ES-I3 (cell line): ENCODE measurements around the gene SBK2.
"Not testable (repeated sequence)": the region's sequence is repeated elsewhere in the genome, so short reads cannot be mapped to it uniquely, and the experiment has no call there.

ENCODE experiments used
- H3K36me3 ChIP-seq: 2 replicates; pipeline ENCODE4 v1.6.1; 2013; ENCODE audit warnings: mild to moderate bottlenecking, low read length, control low read depth, moderate library complexity; ENCODE audit not compliant: insufficient read depth
- H3K4me1 ChIP-seq: 2 replicates; pipeline ENCODE4 v1.6.1; 2013; ENCODE audit warnings: mild to moderate bottlenecking, control low read depth, low read length; ENCODE audit not compliant: insufficient read depth
- H3K9ac ChIP-seq: 2 replicates; pipeline ENCODE4 v1.6.1; 2013; ENCODE audit warnings: low read depth, mild to moderate bottlenecking, low read length, moderate library complexity
- H3K9me3 ChIP-seq: 2 replicates; pipeline ENCODE4 v1.6.1; 2013; ENCODE audit warnings: mild to moderate bottlenecking, low read length, moderate library complexity; ENCODE audit not compliant: control insufficient read depth, insufficient read depth

Gene SBK2, protein sequence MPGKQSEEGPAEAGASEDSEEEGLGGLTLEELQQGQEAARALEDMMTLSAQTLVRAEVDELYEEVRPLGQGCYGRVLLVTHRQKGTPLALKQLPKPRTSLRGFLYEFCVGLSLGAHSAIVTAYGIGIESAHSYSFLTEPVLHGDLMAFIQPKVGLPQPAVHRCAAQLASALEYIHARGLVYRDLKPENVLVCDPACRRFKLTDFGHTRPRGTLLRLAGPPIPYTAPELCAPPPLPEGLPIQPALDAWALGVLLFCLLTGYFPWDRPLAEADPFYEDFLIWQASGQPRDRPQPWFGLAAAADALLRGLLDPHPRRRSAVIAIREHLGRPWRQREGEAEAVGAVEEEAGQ

GRCh38 chr19:55536951-55537740 is at the start of gene SBK2:
SBK2 (minus strand) TSS chr19:55537133; CDS start chr19:55536294, 839 bp downstream.
- Histone ChIP-seq H3K9ac (peak within 1 kb of the TSS; percentile 44; the same call in 1 of the 2 replicates), H3K4me1 (peaks cover 6% of the 10 kb centered on the region; the same call in 1 of the 2 replicates), H3K9me3 (no peaks in the 10 kb centered on the region)

DNA sequence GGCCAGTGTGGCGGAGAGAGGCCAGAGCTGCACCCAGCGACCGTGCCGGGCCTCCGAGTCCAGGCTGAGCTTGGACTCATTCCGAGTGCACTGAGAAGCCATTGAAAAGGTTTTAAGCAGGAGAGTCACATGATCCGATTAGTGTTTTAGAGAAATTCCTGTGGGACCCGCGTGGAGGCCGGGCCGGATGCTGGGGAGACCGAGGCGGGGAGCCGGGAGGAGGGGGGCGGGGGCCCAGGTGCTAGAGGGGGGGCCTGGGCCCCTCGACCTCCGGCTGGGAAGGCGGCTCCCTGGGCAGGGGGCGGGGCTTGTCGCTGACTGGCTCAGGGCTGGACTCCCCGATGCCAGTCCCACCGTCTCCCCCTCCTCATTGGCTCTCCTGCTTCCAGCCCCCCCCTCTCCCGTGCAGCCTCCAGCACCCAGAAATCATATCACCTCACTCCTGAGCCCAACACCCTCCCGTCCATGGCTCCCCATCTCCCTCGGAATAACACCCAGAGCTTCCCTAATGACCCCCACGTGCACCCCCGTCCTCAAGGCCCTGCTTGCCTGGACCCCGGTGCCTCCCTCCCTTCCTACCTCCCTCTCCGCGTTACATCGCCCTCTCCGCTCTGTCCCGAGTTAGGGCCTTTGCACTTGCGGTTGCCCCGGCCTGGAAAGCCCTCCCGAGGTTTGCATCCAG is 48.9 kb upstream of the SBK2 start:
- Histone ChIP-seq H3K9me3 (no peaks in the 10 kb centered on the region), H3K9ac (peak overlapping the region; percentile 43), H3K4me1 (0 out of 2 replicates have a peak, but pooled peaks cover 7% of the 10 kb centered on the region), H3K36me3 (no peaks in the 10 kb centered on the region)

More at GRCh38 chr19:55536951-55537740, at the start of gene SBK2:
- H3K36me3 ChIP-seq: peaks cover 2% of the 10 kb centered on the region; the same call in 1 of the 2 replicates

DNA sequence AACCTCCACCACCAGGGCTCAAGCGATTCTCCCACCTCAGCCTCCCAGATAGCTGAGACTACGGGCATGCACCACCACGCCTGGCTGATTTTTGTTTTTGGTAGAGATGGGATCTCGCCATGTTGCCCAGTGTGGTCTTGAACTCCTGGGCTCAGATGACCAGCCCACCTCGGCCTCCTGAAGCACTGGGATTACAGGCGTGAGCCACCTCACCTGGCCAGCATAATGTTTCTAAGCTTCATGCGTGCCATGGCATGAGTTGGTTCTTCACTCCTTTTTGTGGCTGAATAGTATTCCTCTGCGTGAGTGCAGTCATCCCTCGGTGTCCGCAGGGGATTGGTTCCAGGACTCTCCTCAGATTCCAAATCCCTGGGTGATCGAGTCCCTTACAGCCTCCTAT is 47.9 kb upstream of the SBK2 start:
- H3K9ac ChIP-seq: no peak overlapping the region
- no peaks in the 10 kb centered on the region for H3K36me3 ChIP-seq
- H3K9me3 ChIP-seq: no peaks in the 10 kb centered on the region
- 0 out of 2 replicates have a peak, but pooled peaks cover 2% of the 10 kb centered on the region for H3K4me1 ChIP-seq

DNA sequence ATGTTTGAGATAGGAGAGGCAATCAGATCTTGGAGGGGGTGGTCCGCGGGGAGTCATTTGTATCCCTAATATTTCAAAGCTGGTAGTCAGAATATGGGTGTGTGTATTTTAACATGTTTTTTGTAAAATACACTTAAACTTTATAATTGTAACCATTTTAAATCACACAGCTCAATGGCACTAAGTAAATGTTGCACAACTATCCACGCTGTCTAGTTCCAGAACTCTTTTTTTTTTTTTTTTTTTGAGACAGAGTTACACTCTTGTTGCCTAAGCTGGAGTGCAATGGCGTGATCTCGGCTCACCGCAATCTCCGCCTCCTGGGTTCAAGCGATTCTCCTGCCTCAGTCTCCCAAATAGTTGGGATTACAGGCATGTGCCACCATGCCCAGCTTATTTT is 47.0 kb upstream of the SBK2 start:
- H3K9me3 ChIP-seq, H3K36me3 ChIP-seq, H3K4me1 ChIP-seq, H3K9ac ChIP-seq: not testable (repeated sequence)

DNA sequence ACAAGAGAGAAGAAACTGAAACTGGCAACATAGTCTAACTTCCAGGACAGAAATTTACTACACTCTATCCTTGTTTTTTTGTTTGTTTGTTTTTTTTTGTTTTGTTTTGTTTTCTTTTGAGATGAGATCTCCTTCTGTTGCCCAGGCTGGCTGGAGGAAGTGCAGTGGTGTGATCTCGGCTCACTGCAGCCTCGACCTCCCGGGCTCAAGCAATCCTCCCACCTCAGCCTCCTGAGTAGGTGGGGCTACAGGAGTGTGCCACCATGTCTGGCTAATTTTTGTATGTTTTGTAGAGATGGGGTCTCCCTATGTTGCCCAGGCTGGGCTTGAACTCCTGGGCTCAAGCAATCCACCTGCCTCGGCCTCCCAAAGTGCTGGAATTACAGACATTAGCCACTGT is 45.4 kb upstream of the SBK2 start:
- H3K9me3 ChIP-seq, H3K9ac ChIP-seq, H3K36me3 ChIP-seq, H3K4me1 ChIP-seq: not testable (repeated sequence)

GRCh38 chr19:55581823-55582223 is 44.9 kb upstream of the SBK2 start:
- Histone ChIP-seq H3K4me1 (no peaks in the 10 kb centered on the region), H3K36me3 (0 out of 2 replicates have a peak, but pooled peaks cover 5% of the 10 kb centered on the region), H3K9me3 (no peaks in the 10 kb centered on the region), H3K9ac (no peak overlapping the region)

DNA sequence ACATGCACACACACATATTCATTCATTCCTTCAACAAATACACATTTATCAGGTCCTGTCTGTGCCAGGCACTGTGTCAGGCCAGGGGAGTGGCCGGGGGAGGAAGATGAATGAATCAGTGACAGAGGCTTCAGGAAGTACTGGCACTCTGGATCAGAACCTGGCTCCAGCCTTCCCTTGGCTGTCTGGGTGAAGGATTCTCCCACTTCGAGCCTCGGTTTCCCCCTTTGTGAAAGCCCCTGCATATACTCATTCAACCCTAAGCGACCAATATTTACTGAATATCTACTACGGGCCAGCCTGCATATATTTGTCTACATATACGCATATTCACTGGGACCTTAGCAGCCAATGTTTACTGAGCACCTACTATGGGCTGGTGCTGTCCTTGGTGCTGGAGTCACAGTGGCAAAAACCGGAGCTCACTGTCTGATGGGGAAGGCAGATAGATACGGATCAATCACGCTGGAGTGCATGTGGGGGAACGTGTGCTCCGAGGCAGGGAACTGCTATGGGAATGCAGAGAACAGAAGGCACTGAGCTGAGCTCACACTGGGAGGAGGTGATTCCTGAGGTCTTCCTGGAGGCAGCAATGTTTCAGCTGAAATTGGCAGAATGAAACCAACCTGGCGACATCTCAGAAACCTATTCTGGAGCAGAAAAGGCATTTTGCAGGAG is 44.4 kb upstream of the SBK2 start:
- H3K36me3 ChIP-seq: 0 out of 2 replicates have a peak, but pooled peaks cover 7% of the 10 kb centered on the region
- H3K4me1 ChIP-seq: no peaks in the 10 kb centered on the region
- H3K9ac ChIP-seq: peak overlapping the region; percentile 43; the same call in 1 of the 2 replicates
- H3K9me3 ChIP-seq: no peaks in the 10 kb centered on the region

GRCh38 chr19:55580628-55581144 is 43.8 kb upstream of the SBK2 start, which contains the start of gene ZNF579:
ZNF579 (minus strand) TSS chr19:55580848; CDS start chr19:55579639, 1,209 bp downstream.
- no peaks in the 10 kb centered on the region for H3K4me1 ChIP-seq
- H3K9me3 ChIP-seq: no peaks in the 10 kb centered on the region
- H3K36me3 ChIP-seq: 0 out of 2 replicates have a peak, but pooled peaks cover 7% of the 10 kb centered on the region
- H3K9ac ChIP-seq: peak within 1 kb of the TSS; percentile 71

DNA sequence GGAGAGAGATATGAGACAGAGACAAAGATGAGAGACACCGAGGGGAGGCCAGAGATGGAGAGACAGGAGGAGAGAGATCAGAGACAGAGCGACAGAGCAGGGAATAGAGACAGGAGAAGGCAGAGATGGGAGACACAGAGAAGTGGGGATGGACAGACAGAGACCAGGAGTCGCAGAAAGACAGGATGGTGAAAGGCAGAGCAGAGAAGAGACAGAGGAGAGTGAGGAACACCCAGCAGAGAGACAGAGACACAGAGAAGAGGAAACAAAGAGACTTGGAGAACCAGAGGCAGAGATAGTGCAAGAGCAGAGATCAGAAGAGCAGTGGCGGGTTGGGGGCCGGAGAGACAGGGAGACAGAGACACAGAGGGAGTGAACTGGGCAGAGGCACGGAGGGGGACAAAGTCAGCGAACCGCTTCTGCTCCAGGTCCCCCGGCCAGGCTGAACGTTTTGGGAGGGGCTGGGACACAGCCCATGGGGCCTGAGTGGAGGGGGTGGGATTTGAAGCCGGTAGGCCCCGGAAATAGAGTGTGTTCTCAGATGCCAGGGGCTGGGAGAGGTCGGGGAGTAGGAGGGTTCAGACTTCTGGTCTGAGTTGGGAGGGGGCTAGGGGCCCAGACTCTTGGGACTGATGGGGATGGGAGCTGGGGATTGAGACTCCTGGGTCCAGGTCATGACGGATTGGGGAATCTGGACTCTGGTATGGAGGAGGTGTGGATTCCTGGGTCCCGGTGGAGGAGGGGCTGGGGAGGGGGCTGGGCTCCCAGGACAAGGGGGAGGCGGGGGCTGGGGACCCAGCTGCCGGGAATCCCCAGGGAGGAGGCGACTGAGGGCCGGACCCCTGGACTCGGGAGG is 43.1 kb upstream of the SBK2 start:
- peak overlapping the region; percentile 71 for H3K9ac ChIP-seq
- no peaks in the 10 kb centered on the region for H3K9me3 ChIP-seq
- H3K36me3 ChIP-seq: 0 out of 2 replicates have a peak, but pooled peaks cover 7% of the 10 kb centered on the region
- H3K4me1 ChIP-seq: no peaks in the 10 kb centered on the region

DNA sequence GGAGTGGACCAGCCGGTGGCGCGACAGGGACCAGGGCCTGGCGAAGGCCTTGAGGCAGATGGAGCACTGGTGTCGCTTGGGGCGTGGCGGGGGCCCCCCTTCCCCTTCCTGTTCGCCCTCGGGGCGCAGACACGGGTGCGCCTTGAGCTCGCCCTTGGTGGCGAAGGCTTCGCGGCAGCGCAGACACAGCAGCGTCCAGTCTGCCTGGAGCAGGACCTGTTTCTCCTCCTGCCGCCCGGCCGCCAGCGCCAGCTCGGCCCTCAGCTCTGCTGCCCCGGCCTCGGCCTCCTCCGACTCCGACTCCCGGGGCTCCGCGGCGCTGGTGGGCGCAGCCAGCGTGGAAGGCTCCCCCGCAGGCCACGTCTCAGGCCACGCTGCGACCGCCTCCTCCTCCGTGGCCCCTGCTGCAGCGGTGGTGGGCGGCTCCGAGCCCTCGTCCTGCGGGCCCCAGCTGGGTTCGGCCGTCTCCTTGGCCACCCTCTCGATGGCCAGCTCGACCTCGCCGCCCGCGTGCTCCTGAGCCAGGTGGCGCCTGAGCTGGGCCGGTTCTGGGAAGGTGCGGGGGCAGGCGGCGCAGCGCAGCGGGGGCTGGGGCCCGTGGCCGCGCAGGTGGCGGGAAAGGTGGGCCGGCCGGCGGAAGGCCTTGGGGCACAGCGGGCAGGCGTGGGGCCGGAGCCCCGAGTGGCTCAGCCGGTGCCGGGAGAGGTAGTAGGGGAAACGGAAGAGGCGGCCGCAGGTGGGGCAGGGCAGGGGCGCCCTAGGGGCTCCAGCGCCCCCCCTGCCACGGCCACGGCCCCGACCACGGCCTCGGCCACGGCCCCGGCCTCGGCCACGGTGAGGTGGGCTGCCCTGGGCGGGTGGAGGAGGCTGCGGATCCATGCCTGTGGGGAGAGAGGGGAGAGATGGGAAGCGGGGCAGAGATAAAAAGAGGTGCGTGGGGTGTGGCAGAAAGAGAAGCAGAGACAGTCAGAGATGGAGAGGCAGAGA is 42.1 kb upstream of the SBK2 start:
- Histone ChIP-seq H3K4me1 (no peaks in the 10 kb centered on the region), H3K36me3 (0 out of 2 replicates have a peak, but pooled peaks cover 7% of the 10 kb centered on the region), H3K9me3 (no peaks in the 10 kb centered on the region), H3K9ac (peak overlapping the region; percentile 71; the same call in 1 of the 2 replicates)

DNA sequence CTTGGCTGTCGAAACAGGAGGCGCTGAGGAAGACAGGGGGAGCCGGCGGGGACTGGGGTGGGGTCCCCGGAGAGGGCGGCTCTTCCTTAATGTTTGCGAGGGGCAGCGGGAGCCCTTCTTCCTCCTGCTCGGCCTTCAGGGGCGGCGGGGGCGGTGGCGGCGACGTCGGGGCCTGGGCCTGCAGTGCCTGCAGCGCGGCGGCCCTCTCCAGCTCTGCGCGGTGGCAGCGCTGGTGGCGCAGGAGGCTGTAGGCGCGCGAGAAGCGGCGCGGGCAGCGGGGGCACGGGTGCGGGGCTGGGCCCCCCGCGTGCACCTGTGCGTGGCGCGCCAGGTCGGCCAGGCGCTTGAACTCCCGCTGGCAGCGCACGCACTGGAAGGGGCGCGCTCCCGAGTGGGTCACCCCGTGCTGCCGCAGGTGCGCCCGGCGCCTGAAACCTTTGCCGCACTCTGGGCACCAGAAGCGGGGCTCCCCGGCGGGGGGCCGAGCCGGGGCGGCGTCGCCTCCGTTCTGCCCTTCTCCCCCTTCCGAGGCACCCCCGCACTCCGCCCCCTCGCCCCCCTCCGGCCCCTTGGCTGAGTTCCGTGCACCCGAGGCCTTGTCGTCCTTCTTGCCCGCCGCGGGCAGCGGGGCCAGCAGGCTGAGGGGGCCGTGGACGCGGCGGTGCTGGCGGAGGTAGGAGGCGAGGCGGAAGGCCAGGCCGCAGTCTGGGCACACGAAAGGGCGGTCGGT is 41.3 kb upstream of the SBK2 start:
- Histone ChIP-seq H3K4me1 (no peaks in the 10 kb centered on the region), H3K9me3 (no peaks in the 10 kb centered on the region), H3K9ac (no peak overlapping the region), H3K36me3 (0 out of 2 replicates have a peak, but pooled peaks cover 7% of the 10 kb centered on the region)
